ENCODE data around the gene GYPB.
"Not testable (repeated sequence)": the region's sequence is repeated elsewhere in the genome, so short reads cannot be mapped to it uniquely, and the experiment has no call there.

- TF ChIP-seq ZFX (IDR thresholded peaks at IDR 0.05; ENCODE audit: borderline replicate concordance); CTCF (IDR thresholded peaks at IDR 0.05): not testable (repeated sequence)
Observed at GRCh38 chr4:144003890-144004265, 15.3 kb downstream of the GYPB start.

Data from 22Rv1 (cell line).